HepG2 (cell line): Measurements from ENCODE around the gene PSMB4. TPM values are rescaled to one million over a fixed set of nuclear protein-coding genes. Genes with fewer than 3 reads are reported as not detected.

Experiments
- HHEX ChIP-seq: IDR thresholded peaks from 2 replicates; pipeline ENCODE4 v1.6.1; 2016; ENCODE audit warnings: control low read depth
- MEF2D ChIP-seq: sonication (generic); formaldehyde crosslinking; IDR thresholded peaks from 2 replicates; pipeline ENCODE4 v1.5.1; 2020; ENCODE audit warnings: mild to moderate bottlenecking, missing genetic modification reagents
- NR2F1 ChIP-seq, 2 experiments: fragments of 450-650 bp in 1 of 2; formaldehyde crosslinking in 1 of 2; IDR thresholded peaks; 2 replicates each; pipeline versions ENCODE4 v1.5.0 to v1.6.1; 2016 to 2020; ENCODE audit warnings: mild to moderate bottlenecking in 1 of 2, missing compliant biosample characterization in 1 of 2, missing genetic modification reagents in 1 of 2, moderate library complexity in 1 of 2
- SIX4 ChIP-seq: sonication (generic); formaldehyde crosslinking; IDR thresholded peaks from 2 replicates; pipeline ENCODE4 v1.4.0; 2020; ENCODE audit warnings: missing genetic modification reagents
- SMARCC2 ChIP-seq: fragments of 450-650 bp; IDR thresholded peaks from 2 replicates; pipeline ENCODE4 v1.6.1; 2017; ENCODE audit warnings: antibody characterized with exemption, mild to moderate bottlenecking
- TP53 ChIP-seq: sonication (generic); formaldehyde crosslinking; conservative IDR thresholded peaks from 2 replicates; pipeline ENCODE4 v1.4.0; 2020; ENCODE audit warnings: missing genetic modification reagents
- ZMYM3 ChIP-seq: sonication (generic); formaldehyde crosslinking; IDR thresholded peaks from 2 replicates; pipeline ENCODE4 v1.5.1; 2020; ENCODE audit warnings: mild to moderate bottlenecking, missing genetic modification reagents
- ZNF343 ChIP-seq: sonication (generic); formaldehyde crosslinking; IDR thresholded peaks from 2 replicates; pipeline ENCODE4 v1.4.0; 2020; ENCODE audit warnings: mild to moderate bottlenecking, missing genetic modification reagents
- ZNF883 ChIP-seq: sonication (generic); formaldehyde crosslinking; IDR thresholded peaks from 2 replicates; pipeline ENCODE4 v1.5.1; 2020; ENCODE audit warnings: mild to moderate bottlenecking, missing genetic modification reagents; ENCODE audit errors: not compliant biosample characterization
- ZSCAN31 ChIP-seq: sonication (generic); formaldehyde crosslinking; IDR thresholded peaks from 2 replicates; pipeline ENCODE4 v1.5.0; 2020; ENCODE audit warnings: low read depth, mild to moderate bottlenecking, missing genetic modification reagents
- polyA plus RNA-seq, 8 experiments: library from polyadenylated mRNA; depleted of rRNA in 3 of 8; stranded (reverse) in 7 of 8; unstranded in 1 of 8; fragments of >200 nt; fragmentation: Illumina TruSeq in 4 of 8; extraction: Trizol in 4 of 8; gene quantifications; 2 replicates each; pipeline versions ENCODE4 v1.2.1 to v1.2.3, GENCODE V29; 2011 to 2016; ENCODE audit warnings: low read depth in 4 of 8, missing spikeins in 1 of 8, mixed read lengths in 1 of 8; ENCODE audit not compliant: insufficient read depth in 1 of 8
- total RNA-seq, 5 experiments: library from RNA; depleted of rRNA; stranded (reverse); fragments of >200 nt; fragmentation: Illumina TruSeq; extraction: Trizol; gene quantifications; 2 replicates each; pipeline ENCODE4 v1.2.3, GENCODE V29; 2016; ENCODE audit warnings: low read depth in 1 of 5
- TF ChIP-seq, protein P1 (sequence below): sonication (generic); formaldehyde crosslinking; IDR thresholded peaks from 2 replicates; pipeline ENCODE4 v1.4.0; 2020; ENCODE audit warnings: missing genetic modification reagents, borderline replicate concordance
- TF ChIP-seq, protein P2 (sequence below): sonication (generic); formaldehyde crosslinking; IDR thresholded peaks from 2 replicates; pipeline ENCODE4 v1.5.1; 2020; ENCODE audit warnings: mild to moderate bottlenecking, missing genetic modification reagents, moderate library complexity
- TF ChIP-seq, protein P3 (sequence below), 2 experiments: IDR thresholded peaks; 2 replicates each; pipeline ENCODE4 v1.6.1; 2011 to 2012; ENCODE audit warnings: low read length in 2 of 2, borderline replicate concordance in 1 of 2, low read depth in 1 of 2, mild to moderate bottlenecking in 1 of 2, moderate library complexity in 1 of 2

PSMB4 gene
- total and polyA plus RNA-seq, 2 of the 13 experiments (the other 11 are each of a cell fraction or from before 2014, with no cell fraction given) = 336 to 383 TPM

DNA sequence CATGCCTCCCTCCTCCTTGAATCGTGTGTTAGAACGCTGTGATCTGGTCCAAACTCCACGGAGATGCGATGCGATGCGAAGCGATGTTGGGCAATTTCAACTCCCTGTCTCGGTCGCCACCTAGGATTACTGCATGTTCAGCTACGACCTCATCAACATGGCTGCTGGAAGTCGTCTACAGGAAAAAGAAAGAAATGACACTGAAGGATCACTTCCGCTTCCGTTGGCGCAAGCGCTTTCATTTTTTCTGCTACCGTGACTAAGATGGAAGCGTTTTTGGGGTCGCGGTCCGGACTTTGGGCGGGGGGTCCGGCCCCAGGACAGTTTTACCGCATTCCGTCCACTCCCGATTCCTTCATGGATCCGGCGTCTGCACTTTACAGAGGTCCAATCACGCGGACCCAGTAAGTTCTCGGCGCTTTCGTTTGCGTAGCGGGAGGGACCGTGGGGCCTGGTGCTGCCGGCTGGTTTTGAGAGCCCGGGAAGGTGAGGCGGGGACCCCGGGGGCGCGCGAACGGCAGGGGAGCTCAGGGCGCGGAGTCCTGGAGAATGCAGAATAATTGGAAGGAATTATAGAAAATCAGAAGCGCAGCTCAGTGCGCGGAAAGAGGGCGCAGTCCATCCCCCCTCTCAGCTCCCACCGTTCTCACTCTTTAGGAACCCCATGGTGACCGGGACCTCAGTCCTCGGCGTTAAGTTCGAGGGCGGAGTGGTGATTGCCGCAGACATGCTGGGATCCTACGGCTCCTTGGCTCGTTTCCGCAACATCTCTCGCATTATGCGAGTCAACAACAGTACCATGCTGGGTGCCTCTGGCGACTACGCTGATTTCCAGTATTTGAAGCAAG is at the start of gene PSMB4 (continued):
- TF ChIP-seq ZNF883 (CRISPR knock-in tag) (no peak), ZMYM3 (peak; percentile 66), ZNF343 (CRISPR knock-in tag) (no peak), ZSCAN31 (CRISPR knock-in tag) (no peak; the same call in 1 of the 2 replicates), SMARCC2 (no peak), HHEX (0 out of 2 replicates have a peak, but pooled peaks have one; percentile 20), NR2F1 (CRISPR knock-in tag; IDR thresholded peaks at IDR 0.05) (0 out of 4 replicates have a peak, but pooled peaks of 1 of the 2 experiments have one; percentile 12), SIX4 (CRISPR knock-in tag) (0 out of 2 replicates have a peak, but pooled peaks have one; percentile 14), TP53 (no peak), MEF2D (peak; percentile 70; the same call in 1 of the 2 replicates)
- TF ChIP-seq, protein P1, sequence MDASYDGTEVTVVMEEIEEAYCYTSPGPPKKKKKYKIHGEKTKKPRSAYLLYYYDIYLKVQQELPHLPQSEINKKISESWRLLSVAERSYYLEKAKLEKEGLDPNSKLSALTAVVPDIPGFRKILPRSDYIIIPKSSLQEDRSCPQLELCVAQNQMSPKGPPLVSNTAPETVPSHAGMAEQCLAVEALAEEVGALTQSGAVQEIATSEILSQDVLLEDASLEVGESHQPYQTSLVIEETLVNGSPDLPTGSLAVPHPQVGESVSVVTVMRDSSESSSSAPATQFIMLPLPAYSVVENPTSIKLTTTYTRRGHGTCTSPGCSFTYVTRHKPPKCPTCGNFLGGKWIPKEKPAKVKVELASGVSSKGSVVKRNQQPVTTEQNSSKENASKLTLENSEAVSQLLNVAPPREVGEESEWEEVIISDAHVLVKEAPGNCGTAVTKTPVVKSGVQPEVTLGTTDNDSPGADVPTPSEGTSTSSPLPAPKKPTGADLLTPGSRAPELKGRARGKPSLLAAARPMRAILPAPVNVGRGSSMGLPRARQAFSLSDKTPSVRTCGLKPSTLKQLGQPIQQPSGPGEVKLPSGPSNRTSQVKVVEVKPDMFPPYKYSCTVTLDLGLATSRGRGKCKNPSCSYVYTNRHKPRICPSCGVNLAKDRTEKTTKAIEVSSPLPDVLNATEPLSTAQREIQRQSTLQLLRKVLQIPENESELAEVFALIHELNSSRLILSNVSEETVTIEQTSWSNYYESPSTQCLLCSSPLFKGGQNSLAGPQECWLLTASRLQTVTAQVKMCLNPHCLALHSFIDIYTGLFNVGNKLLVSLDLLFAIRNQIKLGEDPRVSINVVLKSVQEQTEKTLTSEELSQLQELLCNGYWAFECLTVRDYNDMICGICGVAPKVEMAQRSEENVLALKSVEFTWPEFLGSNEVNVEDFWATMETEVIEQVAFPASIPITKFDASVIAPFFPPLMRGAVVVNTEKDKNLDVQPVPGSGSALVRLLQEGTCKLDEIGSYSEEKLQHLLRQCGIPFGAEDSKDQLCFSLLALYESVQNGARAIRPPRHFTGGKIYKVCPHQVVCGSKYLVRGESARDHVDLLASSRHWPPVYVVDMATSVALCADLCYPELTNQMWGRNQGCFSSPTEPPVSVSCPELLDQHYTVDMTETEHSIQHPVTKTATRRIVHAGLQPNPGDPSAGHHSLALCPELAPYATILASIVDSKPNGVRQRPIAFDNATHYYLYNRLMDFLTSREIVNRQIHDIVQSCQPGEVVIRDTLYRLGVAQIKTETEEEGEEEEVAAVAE (CRISPR knock-in tag) = peak; percentile 84
- TF ChIP-seq, protein P2, sequence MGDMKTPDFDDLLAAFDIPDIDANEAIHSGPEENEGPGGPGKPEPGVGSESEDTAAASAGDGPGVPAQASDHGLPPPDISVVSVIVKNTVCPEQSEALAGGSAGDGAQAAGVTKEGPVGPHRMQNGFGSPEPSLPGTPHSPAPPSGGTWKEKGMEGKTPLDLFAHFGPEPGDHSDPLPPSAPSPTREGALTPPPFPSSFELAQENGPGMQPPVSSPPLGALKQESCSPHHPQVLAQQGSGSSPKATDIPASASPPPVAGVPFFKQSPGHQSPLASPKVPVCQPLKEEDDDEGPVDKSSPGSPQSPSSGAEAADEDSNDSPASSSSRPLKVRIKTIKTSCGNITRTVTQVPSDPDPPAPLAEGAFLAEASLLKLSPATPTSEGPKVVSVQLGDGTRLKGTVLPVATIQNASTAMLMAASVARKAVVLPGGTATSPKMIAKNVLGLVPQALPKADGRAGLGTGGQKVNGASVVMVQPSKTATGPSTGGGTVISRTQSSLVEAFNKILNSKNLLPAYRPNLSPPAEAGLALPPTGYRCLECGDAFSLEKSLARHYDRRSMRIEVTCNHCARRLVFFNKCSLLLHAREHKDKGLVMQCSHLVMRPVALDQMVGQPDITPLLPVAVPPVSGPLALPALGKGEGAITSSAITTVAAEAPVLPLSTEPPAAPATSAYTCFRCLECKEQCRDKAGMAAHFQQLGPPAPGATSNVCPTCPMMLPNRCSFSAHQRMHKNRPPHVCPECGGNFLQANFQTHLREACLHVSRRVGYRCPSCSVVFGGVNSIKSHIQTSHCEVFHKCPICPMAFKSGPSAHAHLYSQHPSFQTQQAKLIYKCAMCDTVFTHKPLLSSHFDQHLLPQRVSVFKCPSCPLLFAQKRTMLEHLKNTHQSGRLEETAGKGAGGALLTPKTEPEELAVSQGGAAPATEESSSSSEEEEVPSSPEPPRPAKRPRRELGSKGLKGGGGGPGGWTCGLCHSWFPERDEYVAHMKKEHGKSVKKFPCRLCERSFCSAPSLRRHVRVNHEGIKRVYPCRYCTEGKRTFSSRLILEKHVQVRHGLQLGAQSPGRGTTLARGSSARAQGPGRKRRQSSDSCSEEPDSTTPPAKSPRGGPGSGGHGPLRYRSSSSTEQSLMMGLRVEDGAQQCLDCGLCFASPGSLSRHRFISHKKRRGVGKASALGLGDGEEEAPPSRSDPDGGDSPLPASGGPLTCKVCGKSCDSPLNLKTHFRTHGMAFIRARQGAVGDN (CRISPR knock-in tag) = peak; percentile 77
- TF ChIP-seq, protein P3, sequence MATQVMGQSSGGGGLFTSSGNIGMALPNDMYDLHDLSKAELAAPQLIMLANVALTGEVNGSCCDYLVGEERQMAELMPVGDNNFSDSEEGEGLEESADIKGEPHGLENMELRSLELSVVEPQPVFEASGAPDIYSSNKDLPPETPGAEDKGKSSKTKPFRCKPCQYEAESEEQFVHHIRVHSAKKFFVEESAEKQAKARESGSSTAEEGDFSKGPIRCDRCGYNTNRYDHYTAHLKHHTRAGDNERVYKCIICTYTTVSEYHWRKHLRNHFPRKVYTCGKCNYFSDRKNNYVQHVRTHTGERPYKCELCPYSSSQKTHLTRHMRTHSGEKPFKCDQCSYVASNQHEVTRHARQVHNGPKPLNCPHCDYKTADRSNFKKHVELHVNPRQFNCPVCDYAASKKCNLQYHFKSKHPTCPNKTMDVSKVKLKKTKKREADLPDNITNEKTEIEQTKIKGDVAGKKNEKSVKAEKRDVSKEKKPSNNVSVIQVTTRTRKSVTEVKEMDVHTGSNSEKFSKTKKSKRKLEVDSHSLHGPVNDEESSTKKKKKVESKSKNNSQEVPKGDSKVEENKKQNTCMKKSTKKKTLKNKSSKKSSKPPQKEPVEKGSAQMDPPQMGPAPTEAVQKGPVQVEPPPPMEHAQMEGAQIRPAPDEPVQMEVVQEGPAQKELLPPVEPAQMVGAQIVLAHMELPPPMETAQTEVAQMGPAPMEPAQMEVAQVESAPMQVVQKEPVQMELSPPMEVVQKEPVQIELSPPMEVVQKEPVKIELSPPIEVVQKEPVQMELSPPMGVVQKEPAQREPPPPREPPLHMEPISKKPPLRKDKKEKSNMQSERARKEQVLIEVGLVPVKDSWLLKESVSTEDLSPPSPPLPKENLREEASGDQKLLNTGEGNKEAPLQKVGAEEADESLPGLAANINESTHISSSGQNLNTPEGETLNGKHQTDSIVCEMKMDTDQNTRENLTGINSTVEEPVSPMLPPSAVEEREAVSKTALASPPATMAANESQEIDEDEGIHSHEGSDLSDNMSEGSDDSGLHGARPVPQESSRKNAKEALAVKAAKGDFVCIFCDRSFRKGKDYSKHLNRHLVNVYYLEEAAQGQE (IDR thresholded peaks at IDR 0.05; ENCODE audit: borderline replicate concordance in 1 of 2, low read depth in 1 of 2, low read length in 2 of 2) = peak in 1 of 2 experiments; percentile 10; a peak in 1 of 4 replicates
